BJ (cell line): Measurements from ENCODE around the gene DMAP1. TPM values are rescaled to one million over a fixed set of nuclear protein-coding genes. Genes with fewer than 3 reads are reported as not detected.

Source experiments
- CTCF ChIA-PET: fragments of 350-600 bp; formaldehyde crosslinking; extraction: SDS; loops from one replicate; lab custom pipeline; 2021; ENCODE audit warnings: antibody characterized with exemption, inconsistent platforms; lab: Yijun Ruan, JAX
- POLR2A ChIA-PET: fragments of 300-600 bp; sonication (Branson Sonifier 250); formaldehyde crosslinking; extraction: SDS; loops from one replicate; lab custom pipeline; 2021; ENCODE audit warnings: antibody characterized with exemption; lab: Charles Lee
- DNase-seq: peaks from one replicate; pipeline ENCODE4 v3.0.0-alpha.2; 2011; ENCODE audit warnings: low read depth
- H3K27me3 ChIP-seq: 2 replicates; pipeline ENCODE4 v1.6.0; 2011; ENCODE audit warnings: low read length; ENCODE audit not compliant: control insufficient read depth, insufficient read depth
- H3K36me3 ChIP-seq: 2 replicates; pipeline ENCODE4 v1.5.1; 2011; ENCODE audit warnings: low read length; ENCODE audit not compliant: control insufficient read depth, insufficient read depth
- H3K4me3 ChIP-seq: 2 replicates; pipeline ENCODE4 v1.5.1; 2011; ENCODE audit warnings: low read depth, mild to moderate bottlenecking, control low read depth, low read length
- polyA plus RNA-seq: library from polyadenylated mRNA; depleted of rRNA; stranded (reverse); fragments of >200 nt; gene quantifications from 2 replicates; pipeline ENCODE4 v1.2.3, GENCODE V29; 2011
- TF ChIP-seq, protein P1 (sequence below): IDR thresholded peaks from 2 replicates; pipeline ENCODE4 v1.5.1; 2011; ENCODE audit warnings: low read depth, mild to moderate bottlenecking, control low read depth, inconsistent platforms, low read length, moderate library complexity; ENCODE audit not compliant: insufficient read depth

Gene DMAP1
- polyA plus RNA-seq, 1 experiment, result 45.1 TPM

DNA sequence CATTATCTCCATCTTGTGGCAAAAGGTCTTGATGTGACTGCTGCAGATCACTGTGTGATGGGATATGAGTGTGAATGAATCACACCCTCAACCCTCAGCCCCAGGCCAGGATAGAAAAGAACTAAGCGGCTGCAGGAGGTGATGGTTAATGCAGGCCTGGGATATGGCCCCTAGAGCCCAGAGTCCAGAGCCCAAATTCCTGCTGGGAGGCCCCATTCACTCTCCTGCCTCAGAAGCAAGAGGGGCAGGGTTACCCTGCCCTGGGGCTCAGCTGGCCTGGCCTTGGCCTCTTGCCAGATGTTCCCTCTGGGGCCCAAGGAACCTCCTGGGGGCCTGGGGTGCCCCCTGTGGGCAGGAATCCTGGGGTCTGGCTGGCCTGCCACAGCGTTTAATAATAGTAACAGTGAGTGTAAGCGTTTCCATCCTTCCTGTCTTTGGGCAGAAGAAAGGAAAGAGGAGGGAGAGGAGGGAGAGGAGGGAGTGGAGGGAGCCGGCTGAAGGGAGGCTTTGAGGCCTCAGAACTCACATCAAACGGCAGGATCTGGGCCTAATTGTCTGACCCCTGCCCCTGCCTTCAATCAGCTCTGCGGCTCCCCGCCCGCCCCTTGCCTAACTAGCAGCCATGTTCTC is 26.2 kb downstream of the DMAP1 start:
- ChIA-PET POLR2A (no interaction called here), CTCF (interaction anchor here (0.8 to 8.1 kb wide), 13 partner anchors 8 to 99 kb away, joined by 3 to 88 read pairs (median 6); partner anchors contain the start of gene DMAP1)
- no peak for DNase-seq
- peaks cover 2% of the 10 kb centered on the region; the same call in 1 of the 2 replicates for H3K36me3 ChIP-seq
- no peaks in the 10 kb centered on the region for H3K27me3 ChIP-seq
- H3K4me3 ChIP-seq, result no peak overlapping the region
- TF ChIP-seq, protein P1, sequence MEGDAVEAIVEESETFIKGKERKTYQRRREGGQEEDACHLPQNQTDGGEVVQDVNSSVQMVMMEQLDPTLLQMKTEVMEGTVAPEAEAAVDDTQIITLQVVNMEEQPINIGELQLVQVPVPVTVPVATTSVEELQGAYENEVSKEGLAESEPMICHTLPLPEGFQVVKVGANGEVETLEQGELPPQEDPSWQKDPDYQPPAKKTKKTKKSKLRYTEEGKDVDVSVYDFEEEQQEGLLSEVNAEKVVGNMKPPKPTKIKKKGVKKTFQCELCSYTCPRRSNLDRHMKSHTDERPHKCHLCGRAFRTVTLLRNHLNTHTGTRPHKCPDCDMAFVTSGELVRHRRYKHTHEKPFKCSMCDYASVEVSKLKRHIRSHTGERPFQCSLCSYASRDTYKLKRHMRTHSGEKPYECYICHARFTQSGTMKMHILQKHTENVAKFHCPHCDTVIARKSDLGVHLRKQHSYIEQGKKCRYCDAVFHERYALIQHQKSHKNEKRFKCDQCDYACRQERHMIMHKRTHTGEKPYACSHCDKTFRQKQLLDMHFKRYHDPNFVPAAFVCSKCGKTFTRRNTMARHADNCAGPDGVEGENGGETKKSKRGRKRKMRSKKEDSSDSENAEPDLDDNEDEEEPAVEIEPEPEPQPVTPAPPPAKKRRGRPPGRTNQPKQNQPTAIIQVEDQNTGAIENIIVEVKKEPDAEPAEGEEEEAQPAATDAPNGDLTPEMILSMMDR, result peak; percentile 58

DNA sequence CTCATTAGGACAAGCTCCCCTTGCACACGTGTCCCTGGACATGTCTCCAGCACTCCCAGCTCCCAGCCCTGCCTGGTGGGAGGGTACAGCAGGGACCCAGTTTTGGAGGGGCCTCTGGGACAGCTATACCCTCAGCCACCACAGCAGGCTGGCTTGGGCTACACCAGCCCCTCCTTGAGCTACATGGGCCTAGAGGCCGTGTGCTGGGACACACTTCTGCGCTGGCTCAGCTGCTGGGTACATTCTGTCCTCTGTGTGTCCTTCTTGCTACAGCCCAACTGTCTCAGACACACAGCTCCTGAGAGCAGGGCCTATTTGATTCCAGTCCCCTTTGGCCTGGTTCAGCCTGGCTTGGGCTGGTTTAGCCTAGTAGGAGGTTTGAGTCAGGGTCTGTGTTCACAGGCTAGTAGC is 26.7 kb downstream of the DMAP1 start:
- TF ChIP-seq, protein P1, result no peak
- CTCF ChIA-PET, result interaction anchor here (0.6 to 8.1 kb wide), 9 partner anchors 12 to 143 kb away, joined by 3 to 88 read pairs (median 6); no protein-coding TSS in a partner anchor
- DNase-seq, result no peak
- H3K36me3 ChIP-seq, result peaks cover 2% of the 10 kb centered on the region; the same call in 1 of the 2 replicates
- no peaks in the 10 kb centered on the region for H3K27me3 ChIP-seq
- POLR2A ChIA-PET, result no interaction called here
- H3K4me3 ChIP-seq, result no peak overlapping the region

DNA sequence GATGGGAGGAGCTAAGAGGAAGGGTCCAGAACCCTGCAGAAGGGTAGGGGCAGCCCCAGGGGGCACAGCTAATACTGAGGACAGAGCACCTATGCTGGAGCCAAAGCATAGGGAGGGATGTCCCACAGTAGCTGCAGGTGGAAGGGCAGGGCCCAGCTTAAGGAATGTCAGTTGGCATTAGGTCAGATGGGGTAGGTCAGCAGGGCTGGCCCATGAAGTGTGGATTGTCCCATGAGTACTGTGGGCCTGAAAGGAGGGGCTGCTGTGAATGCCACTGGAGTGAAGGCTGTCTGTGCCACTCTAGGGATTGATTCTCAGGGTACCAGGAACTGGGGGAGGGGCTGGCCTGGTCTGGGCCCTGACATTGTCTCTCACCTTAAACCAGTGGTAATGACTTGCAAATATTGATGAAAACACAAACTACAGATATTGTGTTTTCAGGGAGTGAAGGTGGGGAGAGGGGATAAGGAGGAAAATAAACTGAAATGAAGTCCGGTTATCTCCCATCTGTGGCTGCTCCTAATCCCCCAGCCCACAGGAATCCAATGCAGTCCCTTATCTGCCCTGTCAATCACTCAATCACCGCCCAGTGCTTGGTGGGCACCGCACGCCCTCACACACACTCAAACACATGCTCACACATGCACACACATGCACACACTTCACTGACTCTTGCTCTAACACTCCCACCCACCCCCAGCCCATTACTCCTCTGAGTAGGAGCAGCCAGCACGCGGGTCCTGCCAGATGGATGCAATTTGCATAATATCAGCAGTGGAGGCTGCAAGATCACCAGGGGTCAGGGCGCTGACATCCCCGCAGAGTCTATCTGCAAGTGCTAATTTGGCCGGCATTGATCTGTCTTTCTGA is 27.8 kb downstream of the DMAP1 start:
- Histone ChIP-seq H3K27me3 (no peaks in the 10 kb centered on the region), H3K4me3 (no peak overlapping the region), H3K36me3 (peaks cover 2% of the 10 kb centered on the region; the same call in 1 of the 2 replicates)
- ChIA-PET CTCF (interaction anchor here (0.6 to 8.1 kb wide), 4 partner anchors 11 to 142 kb away, joined by 3 to 88 read pairs (median 35); no protein-coding TSS in a partner anchor), POLR2A (no interaction called here)
- DNase-seq, result no peak
- TF ChIP-seq, protein P1, result no peak

DNA sequence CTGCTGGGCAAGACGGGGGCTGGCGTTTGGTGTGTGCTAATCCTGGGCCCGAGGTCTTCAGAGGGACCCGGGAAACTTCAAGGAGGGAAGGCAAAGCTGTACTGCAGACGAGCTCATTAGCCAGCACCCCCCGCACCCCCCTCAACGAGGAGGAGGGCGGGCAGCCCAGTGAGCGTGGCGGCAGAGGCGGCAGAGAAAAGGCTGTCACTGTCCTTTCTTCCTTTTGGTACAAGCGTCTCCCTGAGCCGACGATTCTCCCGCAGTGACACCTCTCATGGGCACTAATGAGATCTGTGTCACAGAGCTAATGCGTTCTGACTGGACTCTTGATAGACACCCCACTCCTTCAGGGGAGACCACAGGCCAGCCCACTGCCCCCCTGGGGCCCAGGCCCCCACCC is 29.5 kb downstream of the DMAP1 start:
- Histone ChIP-seq H3K36me3 (peaks cover 5% of the 10 kb centered on the region), H3K27me3 (no peaks in the 10 kb centered on the region), H3K4me3 (no peak overlapping the region)
- POLR2A ChIA-PET, result no interaction called here
- DNase-seq, result no peak
- CTCF ChIA-PET, result interaction anchor here (0.9 kb wide), 1 partner anchor 11 kb away, joined by 3 read pairs; no protein-coding TSS in a partner anchor
- TF ChIP-seq, protein P1, result no peak

DNA sequence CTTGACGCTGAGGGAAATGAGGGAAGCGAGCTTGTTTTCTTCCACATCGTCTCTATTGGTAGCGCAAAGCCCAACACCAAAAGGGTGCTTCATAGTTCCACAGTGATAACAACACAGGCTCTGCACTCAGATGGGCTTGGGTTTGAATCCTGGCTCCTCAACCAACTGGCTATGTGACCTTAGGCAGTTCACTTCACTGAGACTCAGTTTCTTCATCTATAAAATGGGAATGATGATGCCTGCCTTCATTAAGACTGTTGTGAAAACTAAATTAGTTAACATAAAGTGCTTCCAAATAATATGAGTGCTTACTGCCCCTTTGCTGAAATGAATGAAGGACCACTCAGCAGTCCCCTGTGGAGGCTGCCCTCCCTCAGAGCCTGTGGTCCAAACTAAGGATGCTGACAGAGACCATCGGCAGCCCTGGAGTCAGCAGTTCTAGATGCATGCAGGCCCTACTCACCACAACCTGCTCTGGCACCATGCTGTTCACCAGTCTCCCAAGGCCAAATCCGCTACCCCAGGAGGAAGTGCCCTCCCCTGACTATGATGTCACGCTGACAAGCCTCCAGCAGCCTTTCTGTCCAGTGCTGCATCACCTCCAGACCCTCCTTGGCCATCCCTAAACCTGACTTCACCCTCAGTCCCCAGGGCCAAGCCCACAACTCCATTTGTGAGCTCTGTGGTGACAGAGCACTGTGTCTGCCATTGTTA is 30.7 kb downstream of the DMAP1 start:
- DNase-seq, result no peak
- H3K4me3 ChIP-seq, result no peak overlapping the region
- ChIA-PET CTCF (no interaction called here), POLR2A (no interaction called here)
- no peaks in the 10 kb centered on the region for H3K27me3 ChIP-seq
- H3K36me3 ChIP-seq, result peaks cover 6% of the 10 kb centered on the region
- TF ChIP-seq, protein P1, result no peak
